Activated T-helper 9 cell treated with anti-CD3 and anti-CD28 coated beads, Interleukin-2, amount 50 U/mL, for 16 hours (primary cell): ENCODE measurements around the gene SLC4A4.

ENCODE experiments used
- DNase-seq: peaks from one replicate; pipeline ENCODE4 v3.0.0-alpha.2; 2020; ENCODE audit warnings: low read depth

The SLC4A4 gene

GRCh38 chr4:71338846-71339593 is at the start of gene SLC4A4:
Gene SLC4A4 (plus strand): TSS chr4:71339020.
- DNase-seq: no peak

GRCh38 chr4:71290074-71290473 is 48.7 kb upstream of the SLC4A4 start:
- DNase-seq: no peak

- DNase-seq: no peak
Measured at GRCh38 chr4:71290476-71290875, 48.3 kb upstream of the SLC4A4 start.

GRCh38 chr4:71292228-71292627 is 46.6 kb upstream of the SLC4A4 start:
- DNase-seq: no peak

GRCh38 chr4:71293705-71294104 is 45.1 kb upstream of the SLC4A4 start:
- no peak for DNase-seq

GRCh38 chr4:71294301-71294700 is 44.5 kb upstream of the SLC4A4 start:
- DNase-seq: no peak

- no peak for DNase-seq
Measured at GRCh38 chr4:71296945-71297344, 41.9 kb upstream of the SLC4A4 start.

GRCh38 chr4:71300362-71300761 is 38.5 kb upstream of the SLC4A4 start:
- no peak for DNase-seq

GRCh38 chr4:71300964-71301363 is 37.9 kb upstream of the SLC4A4 start:
- DNase-seq: no peak

- no peak for DNase-seq
Measured at GRCh38 chr4:71303287-71303686, 35.5 kb upstream of the SLC4A4 start.

- DNase-seq: no peak
Measured at GRCh38 chr4:71303850-71304249, 35.0 kb upstream of the SLC4A4 start.

- DNase-seq: no peak
Measured at GRCh38 chr4:71304289-71304850, 34.5 kb upstream of the SLC4A4 start.

GRCh38 chr4:71307729-71308128 is 31.1 kb upstream of the SLC4A4 start:
- no peak for DNase-seq

GRCh38 chr4:71322425-71322824 is 16.4 kb upstream of the SLC4A4 start:
- no peak for DNase-seq

GRCh38 chr4:71333368-71333767 is 5.5 kb upstream of the SLC4A4 start:
- DNase-seq: no peak

GRCh38 chr4:71333960-71334359 is 4.9 kb upstream of the SLC4A4 start:
- DNase-seq: no peak

- no peak for DNase-seq
Measured at GRCh38 chr4:71334465-71334882, 4.3 kb upstream of the SLC4A4 start.

- no peak for DNase-seq
Measured at GRCh38 chr4:71343670-71344466, 5.0 kb downstream of the SLC4A4 start.

- DNase-seq: no peak
Measured at GRCh38 chr4:71346710-71347109, 7.9 kb downstream of the SLC4A4 start.

GRCh38 chr4:71348586-71348985 is 9.8 kb downstream of the SLC4A4 start:
- no peak for DNase-seq

- no peak for DNase-seq
Measured at GRCh38 chr4:71355045-71355444, 16.2 kb downstream of the SLC4A4 start.

GRCh38 chr4:71355971-71356370 is 17.2 kb downstream of the SLC4A4 start:
- DNase-seq: no peak
